ENCODE data around the gene GJB2. TPM values are rescaled to one million over a fixed set of nuclear protein-coding genes. Genes with fewer than 3 reads are reported as not detected.

GJB2 gene
- total and polyA plus RNA-seq, 5 experiments from 2014 or later, result not detected

- POLR2A ChIA-PET, result no interaction called here
- H3K27me3 Mint-ChIP-seq, result peaks cover 0 to 6% (median 0%) of the 10 kb centered on the region in 5 donors
- no peak for ATAC-seq
Observed at GRCh38 chr13:20217168-20217567, 24.4 kb upstream of the GJB2 start.

GRCh38 chr13:20209948-20210347, 17.2 kb upstream of the GJB2 start:
- ATAC-seq, result no peak
- POLR2A ChIA-PET, result no interaction called here
- DNase-seq, result no peak
- Mint-ChIP-seq H3K4me1 (peaks cover 0 to 1% (median 0%) of the 10 kb centered on the region in 4 donors), H3K4me3 (no peak overlapping the region), H3K27me3 (peaks cover 3 to 21% (median 10%) of the 10 kb centered on the region in 5 donors), H3K36me3 (peaks cover 0 to 11% (median 0%) of the 10 kb centered on the region in 3 donors), H3K27ac (no peak overlapping the region), H3K9me3 (peaks cover 0 to 15% (median 2%) of the 10 kb centered on the region in 9 donors)

More at GRCh38 chr13:20217168-20217567, 24.4 kb upstream of the GJB2 start:
- Mint-ChIP-seq H3K9me3 (peaks cover 0 to 15% (median 2%) of the 10 kb centered on the region in 9 donors), H3K4me1 (peaks cover 11 to 20% (median 14%) of the 10 kb centered on the region in 4 donors), H3K36me3 (peaks cover 0 to 11% (median 0%) of the 10 kb centered on the region in 3 donors), H3K27ac (no peak overlapping the region), H3K4me3 (no peak overlapping the region)
- no peak for DNase-seq

- DNase-seq (no peak), ATAC-seq (no peak)
- H3K27me3 Mint-ChIP-seq, result peaks cover 3 to 21% (median 10%) of the 10 kb centered on the region in 5 donors
- H3K9me3 Mint-ChIP-seq, result peaks cover 0 to 10% (median 0%) of the 10 kb centered on the region in 9 donors
- peaks cover 0 to 1% (median 0%) of the 10 kb centered on the region in 4 donors for H3K4me1 Mint-ChIP-seq
- H3K4me3 Mint-ChIP-seq, result no peak overlapping the region
- peaks cover 0 to 4% (median 2%) of the 10 kb centered on the region in 3 donors for H3K36me3 Mint-ChIP-seq
- peak overlapping the region in 1 of 10 donors; percentile 11 for H3K27ac Mint-ChIP-seq
- POLR2A ChIA-PET, result no interaction called here
Observed at GRCh38 chr13:20206698-20207235, 14.0 kb upstream of the GJB2 start.

- Mint-ChIP-seq H3K9me3 (peaks cover 0 to 14% (median 0%) of the 10 kb centered on the region in 9 donors), H3K36me3 (peaks cover 0 to 4% (median 2%) of the 10 kb centered on the region in 3 donors), H3K4me3 (no peak overlapping the region), H3K27me3 (peaks cover 3 to 21% (median 10%) of the 10 kb centered on the region in 5 donors), H3K27ac (no peak overlapping the region), H3K4me1 (peaks cover 0 to 1% (median 0%) of the 10 kb centered on the region in 4 donors)
- DNase-seq (no peak), ATAC-seq (no peak)
- POLR2A ChIA-PET, result no interaction called here
Observed at GRCh38 chr13:20206065-20206697, 13.4 kb upstream of the GJB2 start.

- Mint-ChIP-seq H3K4me1 (peaks cover 12 to 14% (median 12%) of the 10 kb centered on the region in 4 donors), H3K27me3 (peaks cover 23 to 52% (median 31%) of the 10 kb centered on the region in 5 donors)
- POLR2A ChIA-PET, result no interaction called here
Observed at GRCh38 chr13:20198781-20199180, 6.0 kb upstream of the GJB2 start.

GRCh38 chr13:20197361-20197834, 4.7 kb upstream of the GJB2 start:
- peak in 3 of 10 donors; percentile 49 to 56 (median 54) for DNase-seq
- ATAC-seq, result peak; percentile 32 to 58
- H3K36me3 Mint-ChIP-seq, result peaks cover 0 to under 1% (median under 1%) of the 10 kb centered on the region in 3 donors
- H3K27me3 Mint-ChIP-seq, result peaks cover 25 to 54% (median 38%) of the 10 kb centered on the region in 5 donors
- peaks cover 13 to 21% (median 18%) of the 10 kb centered on the region in 4 donors for H3K4me1 Mint-ChIP-seq
- no peak overlapping the region for H3K27ac Mint-ChIP-seq
- H3K9me3 Mint-ChIP-seq, result peaks cover 0 to 10% (median 0%) of the 10 kb centered on the region in 9 donors
- POLR2A ChIA-PET, result interaction anchor here (0.6 to 1.0 kb wide), 2 partner anchors 31 to 55 kb away, joined by 3 read pairs; no protein-coding TSS in a partner anchor
- peak overlapping the region in 1 of 10 donors; percentile 1 for H3K4me3 Mint-ChIP-seq

More at GRCh38 chr13:20198781-20199180, 6.0 kb upstream of the GJB2 start:
- Mint-ChIP-seq H3K36me3 (peaks cover 0 to 4% (median 2%) of the 10 kb centered on the region in 3 donors), H3K4me3 (no peak overlapping the region), H3K9me3 (peaks cover 0 to 14% (median 0%) of the 10 kb centered on the region in 9 donors), H3K27ac (no peak overlapping the region)
- DNase-seq (no peak), ATAC-seq (no peak)

GRCh38 chr13:20195801-20196200, 3.1 kb upstream of the GJB2 start:
- POLR2A ChIA-PET, result interaction anchor here (1.3 kb wide), 1 partner anchor 280 kb away, joined by 7 read pairs; no protein-coding TSS in a partner anchor
- peaks cover 28 to 60% (median 50%) of the 10 kb centered on the region in 5 donors for H3K27me3 Mint-ChIP-seq
- H3K27ac Mint-ChIP-seq, result no peak overlapping the region
- H3K9me3 Mint-ChIP-seq, result no peaks in the 10 kb centered on the region
- H3K36me3 Mint-ChIP-seq, result no peaks in the 10 kb centered on the region
- no peak for DNase-seq
- peaks cover 14 to 28% (median 21%) of the 10 kb centered on the region in 4 donors for H3K4me1 Mint-ChIP-seq
- ATAC-seq, result no peak
- H3K4me3 Mint-ChIP-seq, result no peak overlapping the region

GRCh38 chr13:20193907-20194631, 1.3 kb upstream of the GJB2 start:
- POLR2A ChIA-PET, result no interaction called here
- H3K27ac Mint-ChIP-seq, result peak overlapping the region in 1 of 10 donors; percentile 43
- DNase-seq (peak in 3 of 10 donors; percentile 33 to 37 (median 34)), ATAC-seq (peak; percentile 44 to 50)
- no peaks in the 10 kb centered on the region for H3K9me3 Mint-ChIP-seq
- peaks cover 16 to 28% (median 22%) of the 10 kb centered on the region in 4 donors for H3K4me1 Mint-ChIP-seq
- no peaks in the 10 kb centered on the region for H3K36me3 Mint-ChIP-seq
- peaks cover 27 to 59% (median 50%) of the 10 kb centered on the region in 5 donors for H3K27me3 Mint-ChIP-seq
- peak overlapping the region; percentile 62 to 86 (median 80) for H3K4me3 Mint-ChIP-seq

- peaks cover 27 to 55% (median 50%) of the 10 kb centered on the region in 5 donors for H3K27me3 Mint-ChIP-seq
- peak overlapping the region in 1 of 10 donors; percentile 40 for H3K27ac Mint-ChIP-seq
Observed at GRCh38 chr13:20193162-20193906, 596 bp upstream of the GJB2 start.

GRCh38 chr13:20192158-20192835, 441 bp downstream of the GJB2 start:
- Mint-ChIP-seq H3K4me1 (peaks cover 16 to 28% (median 22%) of the 10 kb centered on the region in 4 donors), H3K4me3 (peak overlapping the region; percentile 55 to 80 (median 68)), H3K27ac (no peak overlapping the region), H3K9me3 (no peaks in the 10 kb centered on the region), H3K36me3 (no peaks in the 10 kb centered on the region), H3K27me3 (peaks cover 27 to 54% (median 50%) of the 10 kb centered on the region in 5 donors)
- peak in 1 of 2 donors; percentile 8 for ATAC-seq
- peak in 2 of 10 donors; percentile 6 to 12 for DNase-seq
- POLR2A ChIA-PET, result no interaction called here

More at GRCh38 chr13:20193162-20193906, 596 bp upstream of the GJB2 start:
- ATAC-seq (peak; percentile 32 to 44), DNase-seq (peak in 3 of 10 donors; percentile 27 to 34 (median 27))
- Mint-ChIP-seq H3K36me3 (no peaks in the 10 kb centered on the region), H3K9me3 (no peaks in the 10 kb centered on the region), H3K4me1 (peaks cover 16 to 28% (median 22%) of the 10 kb centered on the region in 4 donors), H3K4me3 (peak overlapping the region; percentile 62 to 86 (median 80))
- POLR2A ChIA-PET, result no interaction called here
